DMS114 treated with DMSO at 0.1 percent for 48 hours (cell line): ENCODE measurements around the gene DCHS1.

ENCODE experiments used
- DNase-seq: peaks from one replicate; lab custom pipeline; 2025; ENCODE audit not compliant: unreplicated experiment; lab: John Stamatoyannopoulos, UW

The DCHS1 gene

GRCh38 chr11:6596239-6596877 lies 59.3 kb downstream of the DCHS1 start:
- no peak for DNase-seq

- DNase-seq, result no peak
Observed at GRCh38 chr11:6594142-6594768, 61.4 kb downstream of the DCHS1 start.

- DNase-seq, result no peak
Observed at GRCh38 chr11:6588018-6588417, 67.6 kb downstream of the DCHS1 start.

GRCh38 chr11:6587360-6587953 lies 68.2 kb downstream of the DCHS1 start:
- DNase-seq, result no peak

- DNase-seq, result no peak
Observed at GRCh38 chr11:6586434-6587359, 68.9 kb downstream of the DCHS1 start.

GRCh38 chr11:6584528-6584927 lies 71.1 kb downstream of the DCHS1 start:
- DNase-seq, result no peak

- no peak for DNase-seq
Observed at GRCh38 chr11:6583584-6583983, 72.0 kb downstream of the DCHS1 start.

GRCh38 chr11:6579681-6580080 lies 75.9 kb downstream of the DCHS1 start:
- DNase-seq, result no peak

- no peak for DNase-seq
Observed at GRCh38 chr11:6578134-6578533, 77.5 kb downstream of the DCHS1 start.

GRCh38 chr11:6576471-6577373 lies 78.9 kb downstream of the DCHS1 start:
- no peak for DNase-seq

- DNase-seq, result no peak
Observed at GRCh38 chr11:6574816-6575715, 80.5 kb downstream of the DCHS1 start.

- no peak for DNase-seq
Observed at GRCh38 chr11:6572215-6572614, 83.4 kb downstream of the DCHS1 start.

- DNase-seq, result no peak
Observed at GRCh38 chr11:6571434-6572008, 84.1 kb downstream of the DCHS1 start.
